Suprapubic skin (tissue), 4 donors: ENCODE results near the gene KDM6A. TPM values are rescaled to one million over a fixed set of nuclear protein-coding genes. Genes with fewer than 3 reads are reported as not detected.
"Not testable (repeated sequence)": the region's sequence is repeated elsewhere in the genome, so short reads cannot be mapped to it uniquely, and the experiment has no call there.

Experiments used
- DNase-seq, 2 donors: peaks; one replicate each; pipeline ENCODE4 v3.0.0-alpha.2; 2019; ENCODE audit warnings: low spot score in 2 of 2
- H3K27ac ChIP-seq: fragments of 200-600 bp; sonication (generic); one replicate; pipeline ENCODE4 v1.5.1; 2019
- H3K27me3 ChIP-seq: fragments of 200-600 bp; sonication (generic); one replicate; pipeline ENCODE4 v1.5.1; 2019
- H3K36me3 ChIP-seq: fragments of 200-600 bp; sonication (generic); one replicate; pipeline ENCODE4 v1.5.1; 2019
- H3K4me1 ChIP-seq: fragments of 200-600 bp; sonication (generic); one replicate; pipeline ENCODE4 v1.5.1; 2019
- H3K4me3 ChIP-seq: fragments of 200-600 bp; sonication (generic); one replicate; pipeline ENCODE4 v1.5.1; 2019; ENCODE audit warnings: mild to moderate bottlenecking
- H3K9me3 ChIP-seq: fragments of 200-600 bp; sonication (generic); one replicate; pipeline ENCODE4 v1.5.1; 2019
- CTCF ChIP-seq, 2 donors: fragments of 200-600 bp in 1 of 2; fragments of 450-650 bp in 1 of 2; sonication (generic) in 1 of 2; IDR thresholded peaks; one replicate each; pipeline ENCODE4 v1.5.1; 2016 to 2019; ENCODE audit warnings: antibody characterized with exemption in 2 of 2, mild to moderate bottlenecking in 1 of 2, moderate library complexity in 1 of 2
- EP300 ChIP-seq: sonication (generic); formaldehyde crosslinking; IDR thresholded peaks from one replicate; pipeline ENCODE4 v1.6.1; 2017; ENCODE audit warnings: antibody characterized with exemption
- POLR2A ChIP-seq, 2 donors: fragments of 450-650 bp; IDR thresholded peaks; one replicate each; pipeline ENCODE4 v1.6.1; 2017; ENCODE audit warnings: antibody characterized with exemption in 2 of 2, mild to moderate bottlenecking in 2 of 2, moderate library complexity in 2 of 2
- POLR2AphosphoS5 ChIP-seq, 3 donors: sonication (generic); formaldehyde crosslinking; IDR thresholded peaks; one replicate each; pipeline ENCODE4 v1.6.1; 2017; ENCODE audit warnings: antibody characterized with exemption in 3 of 3
- WGBS: methylation state at CpG from one replicate; pipeline ENCODE4 v1.1.5; 2018; 5-methylcytosine and 5-hydroxymethylcytosine counted together
- total RNA-seq, 4 donors: library from RNA; depleted of rRNA; stranded (reverse); fragments of >200 nt; gene quantifications; one replicate each; pipeline ENCODE4 v1.1.0, GENCODE V29; 2016

The KDM6A gene
- total RNA-seq, 4 donors from 2014 or later = 45.5 to 140 (median 60.9) TPM

DNA sequence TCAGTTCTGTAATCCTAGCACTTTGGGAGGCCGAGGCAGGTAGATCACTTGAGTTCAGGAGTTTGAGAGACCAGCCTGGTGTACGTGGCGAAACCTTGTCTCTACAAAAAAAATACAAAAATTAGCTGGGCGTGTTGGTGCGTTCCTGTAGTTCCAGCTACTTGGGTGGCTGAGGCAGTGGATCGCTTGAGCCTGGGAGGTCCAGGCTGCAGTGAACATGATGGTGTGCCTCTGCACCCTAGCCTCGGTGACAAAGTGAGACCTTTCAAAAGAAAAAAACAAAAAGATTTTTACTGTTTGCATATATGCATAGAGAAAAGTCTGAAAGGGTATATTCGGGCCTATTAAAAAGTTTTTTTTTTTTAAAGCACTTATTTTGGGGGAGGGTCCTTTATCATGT lies 76.1 kb downstream of the KDM6A start:
- no peaks in the 10 kb centered on the region for H3K9me3 ChIP-seq
- H3K4me3 ChIP-seq = no peak overlapping the region
- no peaks in the 10 kb centered on the region for H3K36me3 ChIP-seq
- no peak overlapping the region for H3K27ac ChIP-seq
- no peaks in the 10 kb centered on the region for H3K27me3 ChIP-seq
- no peak for DNase-seq
- 79% methylated on average over 8 of the region's 8 CpGs for WGBS
- no peak for TF ChIP-seq EP300
- peaks cover 7% of the 10 kb centered on the region for H3K4me1 ChIP-seq

DNA sequence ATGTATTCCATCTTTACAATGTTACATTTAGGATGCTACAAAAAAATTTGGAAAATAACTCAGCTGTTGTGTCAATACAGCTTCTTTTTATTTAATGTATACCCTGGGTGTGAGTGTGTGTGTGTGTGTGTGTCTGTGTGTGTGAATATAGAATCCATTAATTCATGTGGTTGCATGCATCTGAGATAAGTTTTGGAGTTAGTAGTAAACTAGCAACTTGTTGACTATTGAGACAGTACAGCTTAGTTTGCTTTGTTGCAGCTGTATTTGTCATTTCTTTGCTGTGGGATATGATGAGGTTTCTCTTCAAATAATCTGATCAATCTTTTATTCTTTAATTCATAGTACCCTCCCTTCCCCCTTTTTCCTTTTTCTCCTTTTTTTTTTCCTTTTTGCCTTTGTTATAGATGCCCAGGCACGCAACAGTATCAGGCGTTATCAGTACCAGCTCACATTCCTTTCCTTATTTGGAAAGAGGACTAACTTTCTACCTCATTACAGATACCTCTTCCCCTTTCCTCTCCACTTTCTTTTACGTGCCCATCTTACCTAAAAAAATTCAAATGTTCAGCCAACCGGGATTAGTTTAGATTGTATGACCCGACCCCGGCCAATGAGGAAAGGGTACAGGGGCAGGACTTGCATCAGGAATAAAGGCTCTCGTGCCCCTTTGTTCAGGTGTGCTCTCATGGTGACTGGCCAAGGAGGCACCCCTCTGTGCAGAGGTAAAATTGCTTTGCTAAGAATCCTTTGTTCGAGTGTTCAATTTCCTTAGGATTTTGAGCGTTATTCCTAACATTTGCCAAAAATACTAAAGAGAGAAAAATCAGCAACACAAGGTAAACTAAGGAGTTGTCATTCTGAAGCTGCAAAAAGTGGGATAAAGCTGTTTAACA lies 77.7 kb downstream of the KDM6A start:
- not testable (repeated sequence) for H3K9me3 ChIP-seq, H3K4me3 ChIP-seq, H3K27ac ChIP-seq, DNase-seq, H3K4me1 ChIP-seq, H3K27me3 ChIP-seq, H3K36me3 ChIP-seq
- 47% methylated on average over 9 of the region's 9 CpGs for WGBS

DNA sequence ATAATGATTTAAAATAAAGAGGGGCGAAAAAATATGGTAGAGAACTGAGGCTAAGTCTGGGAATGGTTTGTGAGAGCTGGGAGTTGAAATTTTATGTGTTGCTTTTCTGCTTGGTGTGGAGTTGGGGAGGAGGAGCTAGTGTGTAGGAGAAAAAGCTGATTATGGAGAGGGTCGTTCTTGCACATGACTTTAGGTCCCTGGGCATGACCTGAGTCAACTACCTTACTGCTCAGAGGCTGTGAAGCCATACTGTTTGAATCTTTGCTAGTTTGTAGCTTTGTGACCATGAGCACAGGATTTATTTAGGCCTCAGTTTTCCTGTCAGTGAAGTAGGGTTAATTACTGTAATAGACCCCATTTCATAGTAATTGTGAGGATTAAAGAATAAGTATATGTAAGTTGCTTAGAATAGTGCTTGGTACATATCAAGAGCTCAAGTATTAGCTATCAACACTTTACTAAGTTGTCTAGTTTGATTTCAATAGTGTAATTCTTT lies 78.6 kb downstream of the KDM6A start:
- no peak overlapping the region for H3K4me3 ChIP-seq
- no peak for TF ChIP-seq POLR2AphosphoS5 (IDR thresholded peaks at IDR 0.05)
- no peak for TF ChIP-seq CTCF (IDR thresholded peaks at IDR 0.05)
- peaks cover 7% of the 10 kb centered on the region for H3K4me1 ChIP-seq
- no peaks in the 10 kb centered on the region for H3K36me3 ChIP-seq
- H3K9me3 ChIP-seq = no peaks in the 10 kb centered on the region
- H3K27me3 ChIP-seq = no peaks in the 10 kb centered on the region
- 70% methylated on average over 2 of the region's 2 CpGs for WGBS
- no peak overlapping the region for H3K27ac ChIP-seq
- no peak for DNase-seq

DNA sequence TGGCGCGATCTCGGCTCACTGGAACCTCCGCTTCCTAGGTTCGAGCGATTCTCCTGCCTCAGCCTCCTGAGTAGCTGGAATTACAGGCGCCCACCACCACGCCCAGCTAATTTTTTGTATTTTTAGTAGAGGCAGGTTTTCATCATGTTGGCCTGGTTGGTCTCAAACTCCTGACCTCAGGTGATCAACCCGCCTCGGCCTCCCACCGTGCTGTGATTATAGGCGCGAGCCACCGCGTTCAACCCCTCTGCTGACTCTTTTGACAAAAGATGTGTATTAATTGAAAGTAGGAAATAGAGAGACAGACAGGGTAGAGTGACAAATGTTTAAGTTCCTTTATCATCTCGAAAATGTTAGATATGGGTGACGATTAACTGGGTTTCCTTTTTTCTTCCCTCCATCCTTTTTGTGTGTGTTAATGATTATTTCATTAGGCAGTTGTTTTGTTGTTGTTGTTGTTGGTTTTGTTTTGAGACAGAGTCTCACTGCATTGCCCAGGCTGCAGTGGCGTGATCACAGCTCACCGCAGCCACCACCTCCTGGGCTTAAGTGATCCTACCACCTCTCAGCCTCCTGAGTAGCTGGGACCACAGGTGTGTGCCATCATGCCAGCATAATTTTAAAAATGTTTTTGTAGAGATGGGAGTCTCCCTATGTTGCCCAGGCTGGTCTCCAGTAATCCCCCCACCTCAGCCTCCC lies 79.5 kb downstream of the KDM6A start:
- H3K4me3 ChIP-seq = no peak overlapping the region
- no peak for TF ChIP-seq POLR2A (IDR thresholded peaks at IDR 0.05)
- TF ChIP-seq EP300 = no peak
- TF ChIP-seq CTCF (IDR thresholded peaks at IDR 0.05) = no peak
- TF ChIP-seq POLR2AphosphoS5 (IDR thresholded peaks at IDR 0.05) = no peak
- H3K27ac ChIP-seq = no peak overlapping the region
- no peaks in the 10 kb centered on the region for H3K9me3 ChIP-seq
- no peaks in the 10 kb centered on the region for H3K36me3 ChIP-seq
- peaks cover 7% of the 10 kb centered on the region for H3K4me1 ChIP-seq
- H3K27me3 ChIP-seq = no peaks in the 10 kb centered on the region
- 96% methylated on average over 19 of the region's 19 CpGs for WGBS
- no peak for DNase-seq

- H3K4me1 ChIP-seq = peaks cover 7% of the 10 kb centered on the region
- 73% methylated on average over 11 of the region's 11 CpGs for WGBS
- no peak for DNase-seq
Measured at GRCh38 chrX:44953734-44954502, 80.9 kb downstream of the KDM6A start.

More at GRCh38 chrX:44953734-44954502, 80.9 kb downstream of the KDM6A start:
- Histone ChIP-seq H3K4me3 (no peak overlapping the region), H3K27ac (no peak overlapping the region), H3K9me3 (no peaks in the 10 kb centered on the region), H3K36me3 (no peaks in the 10 kb centered on the region), H3K27me3 (no peaks in the 10 kb centered on the region)
- no peak for TF ChIP-seq CTCF (IDR thresholded peaks at IDR 0.05)
- TF ChIP-seq POLR2A (IDR thresholded peaks at IDR 0.05) = no peak
- no peak for TF ChIP-seq POLR2AphosphoS5 (IDR thresholded peaks at IDR 0.05)
- no peak for TF ChIP-seq EP300
